Non-pigmented ciliary epithelial cell (primary cell): ENCODE results near the gene GRID1.
"Not testable (repeated sequence)": the region's sequence is repeated elsewhere in the genome, so short reads cannot be mapped to it uniquely, and the experiment has no call there.

ENCODE experiments used
- DNase-seq: peaks from one replicate; pipeline ENCODE4 v3.0.0-alpha.2; 2010; ENCODE audit warnings: low read depth

GRID1 gene

GRCh38 chr10:85791818-85792532 is 574.6 kb downstream of the GRID1 start:
- no peak for DNase-seq

- DNase-seq, result no peak
These were observed 576.4 kb downstream of the GRID1 start for GRCh38 chr10:85789982-85790789.

- no peak for DNase-seq
These were observed 577.5 kb downstream of the GRID1 start for GRCh38 chr10:85789125-85789524.

- DNase-seq, result no peak
These were observed 578.0 kb downstream of the GRID1 start for GRCh38 chr10:85788570-85788969.

GRCh38 chr10:85787881-85788280 is 578.7 kb downstream of the GRID1 start:
- DNase-seq, result no peak

GRCh38 chr10:85787393-85787792 is 579.2 kb downstream of the GRID1 start:
- DNase-seq, result no peak

- DNase-seq, result no peak
These were observed 580.1 kb downstream of the GRID1 start for GRCh38 chr10:85786401-85786899.

GRCh38 chr10:85784792-85785191 is 581.8 kb downstream of the GRID1 start:
- DNase-seq, result no peak

- DNase-seq, result no peak
These were observed 585.2 kb downstream of the GRID1 start for GRCh38 chr10:85781404-85781803.

- DNase-seq, result no peak
These were observed 588.5 kb downstream of the GRID1 start for GRCh38 chr10:85778074-85778473.

- DNase-seq, result no peak
These were observed 598.7 kb downstream of the GRID1 start for GRCh38 chr10:85767891-85768290.

- DNase-seq, result no peak
These were observed 602.5 kb downstream of the GRID1 start for GRCh38 chr10:85764108-85764507.

- no peak for DNase-seq
These were observed 604.6 kb downstream of the GRID1 start for GRCh38 chr10:85761906-85762445.

GRCh38 chr10:85741626-85742300 is 624.8 kb downstream of the GRID1 start:
- DNase-seq, result no peak

- no peak for DNase-seq
These were observed 630.6 kb downstream of the GRID1 start for GRCh38 chr10:85735997-85736396.

- no peak for DNase-seq
These were observed 631.8 kb downstream of the GRID1 start for GRCh38 chr10:85734791-85735190.

- DNase-seq, result no peak
These were observed 642.4 kb downstream of the GRID1 start for GRCh38 chr10:85724215-85724614.

GRCh38 chr10:85720931-85721590 is 645.5 kb downstream of the GRID1 start:
- no peak for DNase-seq

- DNase-seq, result no peak
These were observed 647.2 kb downstream of the GRID1 start for GRCh38 chr10:85719408-85719807.

GRCh38 chr10:85713885-85714284 is 652.7 kb downstream of the GRID1 start:
- no peak for DNase-seq

GRCh38 chr10:85702768-85703167 is 663.8 kb downstream of the GRID1 start:
- no peak for DNase-seq

GRCh38 chr10:85699066-85699465 is 667.5 kb downstream of the GRID1 start:
- not testable (repeated sequence) for DNase-seq
